GM18951 (cell line): ENCODE results near the gene CACNB4.

Source experiments
- POLR2A ChIP-seq: IDR thresholded peaks from 4 replicates; pipeline ENCODE4 v1.6.1; 2011; ENCODE audit warnings: mild to moderate bottlenecking; ENCODE audit not compliant: insufficient read length, insufficient read depth; ENCODE audit errors: extremely low read depth
- in situ Hi-C: fragments of 300-500 bp; cut with MboI; formaldehyde crosslinking; loops from one replicate; pipeline ENCODE4 v1.12.0; 2022; ENCODE audit warnings: low sequenced_read_pairs, mixed read lengths, inconsistent platforms; ENCODE audit not compliant: unreplicated experiment

CACNB4 gene

DNA sequence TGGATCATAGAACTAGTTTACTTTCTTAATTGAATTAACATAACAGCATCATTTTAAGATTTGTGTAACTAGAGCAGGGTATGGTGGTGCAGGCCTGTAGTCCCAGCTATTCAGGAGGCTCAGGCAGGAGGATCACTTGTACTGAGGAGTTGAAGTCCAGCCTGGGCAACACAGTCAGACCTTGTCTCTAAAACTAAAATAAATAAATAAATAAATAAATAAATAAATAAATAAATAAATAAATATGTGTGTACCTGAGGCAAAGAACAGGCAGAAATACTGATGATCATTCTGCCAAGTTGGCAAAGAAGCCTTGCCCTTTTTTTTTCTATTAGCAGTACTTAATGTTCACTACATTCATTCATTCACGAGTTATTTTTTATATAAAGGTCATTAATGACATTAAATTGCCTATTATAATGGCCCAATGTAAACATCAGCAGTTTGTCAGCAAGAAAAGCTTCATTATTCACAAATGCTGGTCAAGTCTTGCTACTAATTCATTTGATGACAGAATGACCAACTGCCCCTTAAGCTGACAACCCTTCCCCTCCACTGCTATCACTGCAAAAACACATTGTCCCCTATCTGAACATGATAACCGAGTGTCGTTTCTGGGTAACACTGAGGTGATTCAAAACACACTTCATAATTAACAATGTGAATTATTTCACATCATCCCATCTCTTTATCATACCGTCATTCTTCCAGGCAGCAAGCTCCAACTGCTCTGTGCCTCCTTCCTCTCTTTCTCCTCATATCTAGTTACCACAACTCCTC is 309.6 kb downstream of the CACNB4 start:
- in situ Hi-C loops: no loop called here
- no peak for TF ChIP-seq POLR2A

DNA sequence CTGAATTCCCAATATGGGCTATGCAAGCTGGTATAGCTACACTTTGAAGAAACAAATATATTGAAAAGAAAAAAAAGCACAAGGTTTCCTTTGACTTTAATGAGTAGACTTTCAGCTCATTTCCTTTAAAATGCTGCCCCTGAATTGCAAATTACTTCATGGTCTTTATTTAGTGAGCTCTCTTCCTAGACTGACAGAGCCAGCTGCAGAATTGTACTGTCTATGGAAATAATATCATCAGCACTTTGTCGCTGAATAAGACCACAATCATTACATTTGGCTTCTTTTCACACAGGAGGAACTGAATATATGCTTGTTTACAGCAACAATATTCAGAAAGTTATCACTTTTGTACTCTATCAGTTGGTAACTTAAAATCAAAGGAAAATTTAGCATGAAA is 312.4 kb downstream of the CACNB4 start:
- no peak for TF ChIP-seq POLR2A
- in situ Hi-C loops: no loop called here

DNA sequence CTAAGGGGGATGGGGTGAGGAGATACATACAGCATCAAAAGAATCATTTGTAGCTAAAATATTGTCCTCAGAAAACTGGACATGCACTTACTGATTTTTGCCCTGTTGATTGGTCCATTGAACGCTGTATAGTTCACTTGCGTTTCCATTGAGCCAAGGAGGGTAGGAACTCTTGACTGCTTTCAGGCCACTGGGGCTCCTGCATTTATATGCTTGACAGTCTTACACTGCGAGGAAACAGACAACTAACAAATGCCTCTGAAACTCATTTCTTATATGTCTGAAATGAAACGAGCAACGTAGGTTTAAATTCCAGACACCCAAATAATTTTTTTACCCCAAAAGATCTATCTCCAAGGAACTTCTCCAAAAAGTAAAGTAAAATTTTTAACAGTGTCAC is 312.8 kb downstream of the CACNB4 start:
- TF ChIP-seq POLR2A: no peak
- in situ Hi-C loops: no loop called here

DNA sequence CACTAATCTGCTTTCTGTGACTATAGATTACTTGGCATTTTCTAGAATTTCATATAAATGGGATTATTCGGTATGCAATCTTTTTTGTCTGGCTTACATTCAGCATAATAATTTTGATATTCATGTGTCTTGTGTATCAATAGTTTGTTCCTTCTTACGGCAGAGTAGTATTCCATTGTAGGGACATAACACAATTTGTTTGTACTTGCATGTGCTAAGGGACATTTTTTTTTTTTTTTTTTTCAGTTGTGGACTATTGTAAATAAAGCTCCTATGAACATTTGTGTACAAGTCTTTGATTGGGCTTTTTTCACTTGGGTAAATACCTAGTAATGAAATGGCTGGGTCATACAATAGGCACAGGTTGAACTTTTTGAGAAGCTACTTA is 315.7 kb downstream of the CACNB4 start:
- in situ Hi-C loops: no loop called here
- TF ChIP-seq POLR2A: no peak
